Measurements from ENCODE around the gene KCTD10.

DNA sequence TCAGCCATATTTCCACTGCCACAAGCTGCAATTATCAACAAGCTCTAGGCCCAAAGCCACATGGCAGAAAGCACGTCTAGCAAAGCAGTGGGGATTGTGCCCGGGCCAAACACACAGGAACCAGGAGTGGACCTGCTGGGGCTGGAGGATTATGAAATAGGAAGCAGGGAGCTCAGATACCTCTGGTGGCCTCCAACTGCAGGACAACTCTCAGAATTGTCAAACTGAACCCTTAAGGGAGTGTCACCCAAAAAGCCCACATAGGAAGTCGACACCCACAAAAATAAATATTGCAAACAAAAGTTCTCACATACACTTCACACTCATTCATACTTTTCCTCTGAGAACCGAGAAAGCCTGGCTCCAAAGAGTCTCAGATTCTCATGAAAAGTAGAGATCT, 26.1 kb downstream of the KCTD10 start:
- TF ChIP-seq, protein P1, sequence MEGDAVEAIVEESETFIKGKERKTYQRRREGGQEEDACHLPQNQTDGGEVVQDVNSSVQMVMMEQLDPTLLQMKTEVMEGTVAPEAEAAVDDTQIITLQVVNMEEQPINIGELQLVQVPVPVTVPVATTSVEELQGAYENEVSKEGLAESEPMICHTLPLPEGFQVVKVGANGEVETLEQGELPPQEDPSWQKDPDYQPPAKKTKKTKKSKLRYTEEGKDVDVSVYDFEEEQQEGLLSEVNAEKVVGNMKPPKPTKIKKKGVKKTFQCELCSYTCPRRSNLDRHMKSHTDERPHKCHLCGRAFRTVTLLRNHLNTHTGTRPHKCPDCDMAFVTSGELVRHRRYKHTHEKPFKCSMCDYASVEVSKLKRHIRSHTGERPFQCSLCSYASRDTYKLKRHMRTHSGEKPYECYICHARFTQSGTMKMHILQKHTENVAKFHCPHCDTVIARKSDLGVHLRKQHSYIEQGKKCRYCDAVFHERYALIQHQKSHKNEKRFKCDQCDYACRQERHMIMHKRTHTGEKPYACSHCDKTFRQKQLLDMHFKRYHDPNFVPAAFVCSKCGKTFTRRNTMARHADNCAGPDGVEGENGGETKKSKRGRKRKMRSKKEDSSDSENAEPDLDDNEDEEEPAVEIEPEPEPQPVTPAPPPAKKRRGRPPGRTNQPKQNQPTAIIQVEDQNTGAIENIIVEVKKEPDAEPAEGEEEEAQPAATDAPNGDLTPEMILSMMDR (IDR thresholded peaks at IDR 0.05): no peak
- TF ChIP-seq POLR2A (IDR thresholded peaks at IDR 0.05): no peak

Data from uterus (tissue), 2 donors.